IMR-90 (cell line): ENCODE results near the gene ARHGAP19.

Experiments
- BHLHE40 ChIP-seq: fragments of 150-350 bp; IDR thresholded peaks from 2 replicates; pipeline ENCODE4 v1.6.1; 2016; ENCODE audit warnings: mild to moderate bottlenecking, low read depth, low read length
- CEBPB ChIP-seq: IDR thresholded peaks from 2 replicates; pipeline ENCODE4 v1.6.1; 2012; ENCODE audit warnings: low read depth, low read length, improper control_type of control experiment
- CHD1 ChIP-seq: IDR thresholded peaks from 2 replicates; pipeline ENCODE4 v1.6.1; 2012; ENCODE audit warnings: low read depth, low read length, improper control_type of control experiment
- CTCF ChIP-seq: conservative IDR thresholded peaks from 2 replicates; pipeline ENCODE4 v1.5.1; 2012; ENCODE audit warnings: mild to moderate bottlenecking, low read depth, low read length, improper control_type of control experiment
- MAZ ChIP-seq: IDR thresholded peaks from 2 replicates; pipeline ENCODE4 v1.6.1; 2012; ENCODE audit warnings: low read depth, mild to moderate bottlenecking, low read length, improper control_type of control experiment, moderate library complexity, borderline replicate concordance
- MXI1 ChIP-seq: IDR thresholded peaks from 2 replicates; pipeline ENCODE4 v1.6.1; 2012; ENCODE audit warnings: low read depth, mild to moderate bottlenecking, low read length, moderate library complexity, borderline replicate concordance
- POLR2A ChIP-seq: IDR thresholded peaks from 2 replicates; pipeline ENCODE4 v1.6.1; 2012; ENCODE audit warnings: mild to moderate bottlenecking, low read depth, low read length
- RCOR1 ChIP-seq: IDR thresholded peaks from 2 replicates; pipeline ENCODE4 v1.6.1; 2012; ENCODE audit warnings: mild to moderate bottlenecking, low read length, improper control_type of control experiment; ENCODE audit not compliant: insufficient replicate concordance
- TF ChIP-seq, protein P1 (sequence below): fragments of 150-350 bp; IDR thresholded peaks from 2 replicates; pipeline ENCODE4 v1.6.1; 2016; ENCODE audit warnings: low read depth, mild to moderate bottlenecking, low read length, moderate library complexity, borderline replicate concordance

DNA sequence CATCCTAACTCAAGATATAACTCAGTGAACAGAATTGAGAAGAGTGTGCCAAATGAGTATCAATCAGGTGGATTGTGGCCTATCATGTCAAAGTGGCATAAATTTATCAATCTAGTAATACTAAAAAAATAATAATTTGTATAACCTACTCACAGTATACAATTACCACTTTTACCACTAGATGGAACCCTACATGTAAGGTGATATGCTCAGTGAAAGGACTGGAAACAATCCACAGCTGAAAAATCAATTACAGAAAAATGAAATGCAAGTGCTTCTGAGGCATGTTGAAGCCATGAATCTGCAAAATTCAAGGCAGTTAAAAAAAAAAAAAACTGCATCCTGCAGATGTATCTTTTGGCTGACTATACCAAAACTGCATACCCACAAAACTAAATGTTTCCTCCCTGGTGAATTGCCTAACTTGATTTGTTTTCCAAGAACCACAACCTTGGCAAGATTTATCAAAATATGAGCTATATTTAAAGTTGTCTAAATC is 13.9 kb downstream of the ARHGAP19 start:
- TF ChIP-seq CTCF (peak; percentile 61), POLR2A (no peak), BHLHE40 (no peak), MAZ (no peak), MXI1 (no peak), RCOR1 (no peak), CHD1 (no peak), CEBPB (no peak)
- TF ChIP-seq, protein P1, sequence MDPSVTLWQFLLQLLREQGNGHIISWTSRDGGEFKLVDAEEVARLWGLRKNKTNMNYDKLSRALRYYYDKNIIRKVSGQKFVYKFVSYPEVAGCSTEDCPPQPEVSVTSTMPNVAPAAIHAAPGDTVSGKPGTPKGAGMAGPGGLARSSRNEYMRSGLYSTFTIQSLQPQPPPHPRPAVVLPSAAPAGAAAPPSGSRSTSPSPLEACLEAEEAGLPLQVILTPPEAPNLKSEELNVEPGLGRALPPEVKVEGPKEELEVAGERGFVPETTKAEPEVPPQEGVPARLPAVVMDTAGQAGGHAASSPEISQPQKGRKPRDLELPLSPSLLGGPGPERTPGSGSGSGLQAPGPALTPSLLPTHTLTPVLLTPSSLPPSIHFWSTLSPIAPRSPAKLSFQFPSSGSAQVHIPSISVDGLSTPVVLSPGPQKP: no peak
